Activated gamma-delta T cell treated with Interleukin-2 at 50 U/mL for 16 hours (primary cell): ENCODE results near the gene SCRN1.

Source experiments
- DNase-seq: peaks from one replicate; pipeline ENCODE4 v3.0.0-alpha.2; 2020

Gene SCRN1

GRCh38 chr7:29989257-29989995 lies at the start of gene SCRN1:
SCRN1 (minus strand) TSS chr7:29989801; CDS start chr7:29969067, 20,734 bp downstream.
- DNase-seq: peak; percentile 26

- DNase-seq: no peak
Observed at GRCh38 chr7:30038196-30038980, 48.8 kb upstream of the SCRN1 start.

DNA sequence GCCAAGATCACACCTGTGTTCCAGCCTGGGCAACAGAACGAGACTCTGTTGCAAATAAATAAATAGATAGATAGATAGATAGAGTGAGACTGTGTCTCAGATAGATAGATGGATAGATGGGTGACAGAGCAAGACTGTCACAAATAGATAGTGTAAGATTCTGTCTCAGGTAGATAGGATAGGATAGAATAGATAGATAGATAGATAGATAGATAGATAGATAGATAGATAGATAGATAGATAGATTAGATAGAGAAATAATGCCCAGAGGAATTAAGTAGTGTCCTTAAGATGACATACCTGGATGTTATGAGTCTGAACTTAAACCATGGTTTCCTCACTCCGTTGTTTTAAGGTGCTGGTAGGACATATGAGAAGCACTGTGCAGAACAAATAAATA lies 46.6 kb upstream of the SCRN1 start:
- DNase-seq: no peak

GRCh38 chr7:30034501-30034900 lies 44.9 kb upstream of the SCRN1 start:
- DNase-seq: no peak

DNA sequence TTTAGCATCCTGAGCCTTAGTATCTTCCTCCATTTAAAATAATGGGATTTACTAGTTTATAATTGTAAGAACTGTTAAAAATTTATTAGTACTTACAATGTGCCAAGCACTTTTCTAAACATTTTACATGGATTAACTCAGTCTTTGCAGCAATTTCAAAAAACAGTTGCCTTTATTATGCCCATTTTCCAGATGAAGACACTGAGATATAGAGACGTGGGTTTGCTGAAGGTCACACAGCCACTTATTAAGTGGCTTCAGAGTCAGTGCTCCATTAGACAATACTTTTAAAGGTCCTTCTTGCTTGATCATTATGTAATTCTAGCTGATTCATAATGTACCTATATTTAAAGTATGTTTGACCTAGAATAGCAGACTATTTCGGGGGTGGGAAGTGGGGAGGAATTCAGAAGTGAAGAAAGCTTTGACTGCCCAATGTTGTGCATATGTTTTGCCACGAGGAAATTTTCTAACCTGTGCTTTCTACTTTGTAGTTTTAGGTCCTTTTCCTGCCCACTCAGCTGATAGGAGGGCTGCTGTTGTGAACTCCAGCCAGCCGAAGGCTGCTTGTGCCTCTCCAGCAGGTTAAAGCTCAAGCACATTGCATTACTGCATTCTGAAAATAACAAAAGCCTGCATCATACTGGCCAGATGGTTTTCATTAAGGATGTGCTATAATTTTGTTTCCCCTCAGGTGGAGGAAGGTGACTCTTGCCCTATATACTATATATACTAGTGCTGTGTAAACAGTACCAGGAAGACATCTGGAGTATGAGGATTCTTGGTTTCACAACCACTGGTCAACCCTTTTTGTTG lies 42.9 kb upstream of the SCRN1 start:
- no peak for DNase-seq

DNA sequence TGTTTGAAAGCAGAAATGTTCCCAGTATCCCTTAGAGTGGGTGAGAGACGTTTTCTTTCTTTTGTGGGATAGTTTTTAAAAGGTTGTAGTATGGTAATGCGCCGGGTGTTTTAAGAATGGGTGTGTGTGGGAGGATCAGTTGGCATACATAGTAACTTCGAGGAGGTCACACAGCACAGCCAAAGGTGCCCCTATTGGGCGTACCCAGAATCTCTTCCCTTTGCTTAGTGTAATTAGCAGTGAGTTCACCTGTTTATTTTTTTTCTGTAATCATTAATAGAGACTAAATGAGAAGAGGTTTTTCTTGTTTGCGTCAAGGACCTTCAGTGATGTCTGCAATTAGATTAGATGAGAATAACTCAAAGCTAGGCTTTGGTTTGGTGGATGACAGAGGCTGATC lies 40.1 kb upstream of the SCRN1 start:
- DNase-seq: no peak

- DNase-seq: peak; percentile 23
Observed at GRCh38 chr7:30028749-30029635, 39.4 kb upstream of the SCRN1 start.

DNA sequence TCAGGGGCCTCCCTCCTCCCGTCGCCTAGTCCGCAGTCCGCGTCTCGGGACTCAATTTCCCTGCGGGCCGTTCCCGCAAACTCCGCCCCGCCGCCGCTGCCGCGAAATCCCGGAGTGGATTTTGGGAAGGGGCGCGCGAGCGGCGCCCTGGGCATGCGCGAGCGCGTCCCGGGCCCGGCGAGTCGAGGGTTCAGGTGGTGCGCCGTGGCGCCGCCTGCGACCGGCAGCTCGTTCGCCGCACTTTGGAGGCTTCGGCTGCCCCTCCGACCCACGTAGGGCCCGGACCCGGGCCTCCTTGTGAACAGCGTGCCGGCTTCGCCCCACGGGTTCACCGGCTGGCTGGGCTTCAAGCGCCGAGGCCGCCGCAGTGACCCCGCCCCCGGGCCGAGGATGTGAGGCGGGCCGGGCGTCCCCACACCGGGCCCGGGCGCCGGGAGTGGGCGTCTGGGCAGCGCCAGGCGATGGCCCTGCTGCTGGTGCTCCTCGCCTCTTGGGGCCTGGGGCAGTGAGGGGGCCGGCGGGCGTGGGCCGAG lies 38.7 kb upstream of the SCRN1 start, which contains the start of gene PLEKHA8:
Gene PLEKHA8, plus strand, starts transcription at position 197 of the 533 bp plus-strand sequence. CDS start 351 bp downstream, outside the sequence.
- peak; percentile 85 for DNase-seq

GRCh38 chr7:30027740-30028215 lies 38.2 kb upstream of the SCRN1 start:
- no peak for DNase-seq

GRCh38 chr7:30027065-30027456 lies 37.5 kb upstream of the SCRN1 start:
- no peak for DNase-seq

DNA sequence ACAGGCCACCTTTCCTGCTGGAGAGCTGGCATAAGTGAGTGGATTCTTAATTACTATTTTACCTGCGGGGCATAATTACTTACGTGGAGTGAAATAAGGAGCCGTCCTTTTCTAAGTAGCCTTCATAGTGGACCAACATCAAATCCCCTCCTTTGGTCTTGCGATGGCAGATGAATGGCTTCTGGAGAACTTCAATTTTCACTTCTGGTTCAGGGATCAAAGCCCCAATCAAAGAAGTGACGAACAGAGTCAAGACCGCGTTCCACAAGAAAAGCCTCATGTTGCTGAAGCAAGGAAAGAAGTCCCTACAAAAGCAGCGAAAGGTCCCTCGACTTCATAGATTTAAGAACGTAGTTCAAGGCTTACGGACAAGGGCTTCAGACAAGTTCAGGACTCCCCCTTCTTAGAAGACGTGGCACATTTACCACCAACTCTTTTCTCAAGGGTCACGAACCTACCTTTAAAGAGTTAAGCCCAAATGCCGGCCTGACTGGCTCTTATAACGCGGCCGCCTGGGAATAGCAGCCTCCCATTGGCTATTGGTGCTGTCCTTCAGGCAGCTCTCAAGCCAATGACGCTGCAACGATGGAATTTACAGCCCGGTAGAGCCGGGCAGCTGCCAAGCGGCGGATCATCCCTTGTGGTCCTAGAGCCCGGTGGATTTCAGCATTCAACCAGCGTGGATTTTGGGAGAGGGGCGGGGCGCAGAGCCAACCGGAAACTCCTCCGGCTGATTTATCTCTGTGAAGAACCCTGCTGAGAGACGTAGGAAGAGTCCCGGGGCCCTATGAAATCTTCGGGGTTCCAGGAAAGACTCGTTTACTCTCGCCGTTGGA lies 36.8 kb upstream of the SCRN1 start, which contains the start of gene FKBP14:
Gene FKBP14, minus strand, starts transcription at position 474 of the 836 bp plus-strand sequence. Its CDS starts 194 bp downstream, at position 280.
- DNase-seq: peak; percentile 91

DNA sequence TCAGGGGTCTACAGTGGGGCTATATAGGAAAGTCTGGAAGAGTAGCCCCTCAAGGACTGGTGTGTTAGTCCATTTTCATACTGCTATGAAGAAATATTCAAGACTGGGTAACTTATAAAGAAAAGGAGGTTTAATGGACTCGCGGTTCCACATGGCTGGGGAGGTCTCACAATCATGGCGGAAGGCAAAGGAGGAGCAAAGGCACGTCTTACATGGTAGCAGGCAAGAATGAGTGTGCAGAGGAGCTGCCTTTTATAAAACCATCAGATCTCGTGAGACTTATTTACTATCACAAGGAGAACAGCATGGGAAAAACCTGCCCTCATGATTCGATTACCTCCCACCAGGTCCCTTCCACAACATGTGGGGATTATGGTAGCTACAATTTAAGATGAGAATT lies 33.9 kb upstream of the SCRN1 start:
- no peak for DNase-seq

DNA sequence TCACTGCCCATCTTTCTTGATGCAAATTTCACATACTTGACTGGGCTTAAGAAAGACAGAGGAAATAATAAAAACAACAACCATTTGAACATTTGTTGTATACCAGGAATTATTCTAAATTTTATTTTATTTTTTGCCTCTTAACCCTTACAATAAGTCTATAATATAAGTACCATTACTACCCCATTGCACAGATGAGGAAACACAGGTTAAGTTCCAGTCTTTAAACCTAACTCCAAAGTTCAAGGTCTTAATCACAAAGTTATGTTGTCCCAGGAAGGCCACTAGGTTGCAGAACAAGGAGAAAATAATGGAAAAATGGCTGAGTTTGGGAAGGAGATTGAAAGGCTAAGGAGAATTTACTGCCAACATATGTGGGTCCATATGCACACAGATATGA lies 33.4 kb upstream of the SCRN1 start:
- no peak for DNase-seq

DNA sequence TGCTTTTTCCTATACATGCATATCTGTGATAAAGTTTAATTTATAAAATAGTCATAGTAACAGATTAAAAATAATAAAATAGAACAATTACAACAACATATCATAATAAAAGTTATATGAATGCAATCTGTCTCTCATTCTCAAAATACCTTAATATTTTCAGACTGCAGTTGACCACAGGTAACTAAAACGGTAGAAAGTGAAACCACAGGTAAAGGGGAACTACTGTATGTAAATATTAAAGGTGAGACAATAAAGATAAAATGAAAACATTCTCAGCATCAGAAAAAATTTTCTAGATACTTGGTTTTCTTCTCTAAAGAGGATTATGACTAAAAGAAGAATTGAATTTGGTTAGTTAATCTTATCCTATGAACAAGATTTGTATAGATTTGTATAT lies 30.9 kb upstream of the SCRN1 start:
- no peak for DNase-seq

- DNase-seq: no peak
Observed at GRCh38 chr7:30019960-30020359, 30.4 kb upstream of the SCRN1 start.

GRCh38 chr7:30019387-30019786 lies 29.8 kb upstream of the SCRN1 start:
- no peak for DNase-seq

GRCh38 chr7:30018451-30018850 lies 28.9 kb upstream of the SCRN1 start:
- no peak for DNase-seq

GRCh38 chr7:30012757-30013156 lies 23.2 kb upstream of the SCRN1 start:
- no peak for DNase-seq

GRCh38 chr7:30010021-30010420 lies 20.4 kb upstream of the SCRN1 start:
- no peak for DNase-seq

GRCh38 chr7:30005464-30005863 lies 15.9 kb upstream of the SCRN1 start:
- no peak for DNase-seq

DNA sequence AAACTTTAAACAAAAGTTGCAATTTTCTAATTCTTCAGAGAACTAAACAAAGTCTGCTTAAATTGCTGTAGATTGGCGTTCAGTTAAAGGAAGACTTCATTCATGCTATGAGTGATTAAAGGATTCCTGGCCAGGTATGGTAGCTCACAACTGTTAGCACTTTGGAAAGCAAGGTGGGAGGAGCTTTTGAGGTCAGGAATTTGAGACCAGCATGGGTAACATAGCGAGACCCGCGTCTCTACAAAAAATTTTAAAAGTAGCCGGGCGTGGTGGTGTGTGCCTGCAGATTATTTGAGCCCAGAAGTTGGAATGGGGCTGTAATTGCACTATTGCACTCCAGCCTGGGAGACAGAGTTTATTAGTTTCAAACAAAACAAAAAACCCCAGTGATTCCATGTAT lies 13.5 kb upstream of the SCRN1 start:
- no peak for DNase-seq
